ENCODE results near the gene TNFSF13. TPM values are rescaled to one million over a fixed set of nuclear protein-coding genes. Genes with fewer than 3 reads are reported as not detected.
A peak's percentile ranks its signal among the peaks of the same experiment; 100 is the strongest.

The TNFSF13 gene
- total RNA-seq, 1 donor from 2014 or later = 5.2 TPM

DNA sequence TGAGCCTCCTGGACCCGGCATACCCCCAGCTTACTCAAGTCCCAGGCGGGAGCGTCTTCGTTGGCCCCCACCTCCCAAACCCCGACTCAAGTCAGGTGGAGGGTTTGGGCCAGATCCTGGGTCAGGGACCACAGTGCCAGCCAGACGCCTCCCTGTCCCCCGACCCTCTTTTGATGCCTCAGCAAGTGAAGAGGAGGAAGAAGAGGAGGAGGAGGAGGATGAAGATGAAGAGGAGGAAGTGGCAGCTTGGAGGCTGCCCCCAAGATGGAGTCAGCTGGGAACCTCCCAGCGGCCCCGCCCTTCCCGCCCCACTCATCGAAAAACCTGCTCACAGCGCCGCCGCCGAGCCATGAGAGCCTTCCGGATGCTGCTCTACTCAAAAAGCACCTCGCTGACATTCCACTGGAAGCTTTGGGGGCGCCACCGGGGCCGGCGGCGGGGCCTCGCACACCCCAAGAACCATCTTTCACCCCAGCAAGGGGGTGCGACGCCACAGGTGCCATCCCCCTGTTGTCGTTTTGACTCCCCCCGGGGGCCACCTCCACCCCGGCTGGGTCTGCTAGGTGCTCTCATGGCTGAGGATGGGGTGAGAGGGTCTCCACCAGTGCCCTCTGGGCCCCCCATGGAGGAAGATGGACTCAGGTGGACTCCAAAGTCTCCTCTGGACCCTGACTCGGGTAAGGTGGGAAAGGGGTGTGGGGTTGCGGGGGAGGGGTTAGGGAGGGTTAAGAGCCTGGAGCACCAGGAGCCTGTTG is 4.7 kb downstream of the TNFSF13 start:
- TF ChIP-seq, protein P1, sequence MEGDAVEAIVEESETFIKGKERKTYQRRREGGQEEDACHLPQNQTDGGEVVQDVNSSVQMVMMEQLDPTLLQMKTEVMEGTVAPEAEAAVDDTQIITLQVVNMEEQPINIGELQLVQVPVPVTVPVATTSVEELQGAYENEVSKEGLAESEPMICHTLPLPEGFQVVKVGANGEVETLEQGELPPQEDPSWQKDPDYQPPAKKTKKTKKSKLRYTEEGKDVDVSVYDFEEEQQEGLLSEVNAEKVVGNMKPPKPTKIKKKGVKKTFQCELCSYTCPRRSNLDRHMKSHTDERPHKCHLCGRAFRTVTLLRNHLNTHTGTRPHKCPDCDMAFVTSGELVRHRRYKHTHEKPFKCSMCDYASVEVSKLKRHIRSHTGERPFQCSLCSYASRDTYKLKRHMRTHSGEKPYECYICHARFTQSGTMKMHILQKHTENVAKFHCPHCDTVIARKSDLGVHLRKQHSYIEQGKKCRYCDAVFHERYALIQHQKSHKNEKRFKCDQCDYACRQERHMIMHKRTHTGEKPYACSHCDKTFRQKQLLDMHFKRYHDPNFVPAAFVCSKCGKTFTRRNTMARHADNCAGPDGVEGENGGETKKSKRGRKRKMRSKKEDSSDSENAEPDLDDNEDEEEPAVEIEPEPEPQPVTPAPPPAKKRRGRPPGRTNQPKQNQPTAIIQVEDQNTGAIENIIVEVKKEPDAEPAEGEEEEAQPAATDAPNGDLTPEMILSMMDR (IDR thresholded peaks at IDR 0.05; ENCODE audit: unreplicated experiment) = no peak
- Mint-ChIP-seq H3K4me3 (peak overlapping the region; percentile 93), H3K9me3 (no peaks in the 10 kb centered on the region), H3K27ac (no peak overlapping the region), H3K36me3 (peaks cover 13% of the 10 kb centered on the region), H3K27me3 (ENCODE audit: low read depth) (no peaks in the 10 kb centered on the region), H3K4me1 (peaks cover 40% of the 10 kb centered on the region)
- DNase-seq (ENCODE audit: low spot score in 2 of 2, unreplicated experiment in 2 of 2) = no peak

DNA sequence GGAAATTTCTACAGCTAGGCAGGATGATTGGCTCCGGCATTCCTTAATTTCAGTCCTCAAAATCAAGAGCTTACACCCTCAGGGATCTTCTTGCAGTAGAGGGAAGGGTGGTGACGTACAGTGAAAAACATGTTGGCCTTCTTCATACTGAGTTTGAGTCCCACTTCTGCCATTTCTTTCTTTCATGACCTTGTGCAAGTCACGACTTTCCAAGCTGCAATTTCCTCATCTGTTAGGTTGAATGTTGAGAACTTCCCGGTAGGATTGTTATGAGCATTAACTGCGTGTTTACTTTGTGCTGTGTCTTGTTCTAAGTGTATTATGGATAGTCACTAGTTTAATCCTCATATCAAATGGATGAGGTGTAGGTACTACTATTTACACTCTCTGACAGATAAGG is 11.0 kb downstream of the TNFSF13 start:
- peaks cover 25% of the 10 kb centered on the region for H3K36me3 Mint-ChIP-seq
- H3K4me1 Mint-ChIP-seq = peaks cover 15% of the 10 kb centered on the region
- no peak overlapping the region for H3K27ac Mint-ChIP-seq
- no peaks in the 10 kb centered on the region for H3K27me3 Mint-ChIP-seq (ENCODE audit: low read depth)
- DNase-seq (ENCODE audit: low spot score in 2 of 2, unreplicated experiment in 2 of 2) = no peak
- no peak overlapping the region for H3K4me3 Mint-ChIP-seq
- TF ChIP-seq, protein P1 (IDR thresholded peaks at IDR 0.05; ENCODE audit: unreplicated experiment) = no peak
- H3K9me3 Mint-ChIP-seq = no peaks in the 10 kb centered on the region

DNA sequence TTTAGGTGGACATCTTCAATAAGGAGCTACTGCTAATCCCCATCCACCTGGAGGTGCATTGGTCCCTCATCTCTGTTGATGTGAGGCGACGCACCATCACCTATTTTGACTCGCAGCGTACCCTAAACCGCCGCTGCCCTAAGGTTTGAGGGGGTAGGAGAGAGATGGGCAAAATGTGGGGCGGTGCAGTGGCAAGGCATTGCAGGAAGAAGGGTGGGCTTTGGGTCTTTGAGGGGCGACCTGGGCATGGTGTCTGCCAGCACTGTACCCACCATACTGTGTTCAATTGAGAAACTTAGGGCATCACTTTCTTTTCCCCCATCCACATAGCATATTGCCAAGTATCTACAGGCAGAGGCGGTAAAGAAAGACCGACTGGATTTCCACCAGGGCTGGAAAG is 11.8 kb downstream of the TNFSF13 start:
- Mint-ChIP-seq H3K36me3 (peaks cover 31% of the 10 kb centered on the region), H3K27me3 (ENCODE audit: low read depth) (no peaks in the 10 kb centered on the region), H3K4me1 (peaks cover 22% of the 10 kb centered on the region), H3K4me3 (no peak overlapping the region), H3K9me3 (no peaks in the 10 kb centered on the region), H3K27ac (no peak overlapping the region)
- no peak for DNase-seq (ENCODE audit: low spot score in 2 of 2, unreplicated experiment in 2 of 2)
- TF ChIP-seq, protein P1 (IDR thresholded peaks at IDR 0.05; ENCODE audit: unreplicated experiment) = no peak

DNA sequence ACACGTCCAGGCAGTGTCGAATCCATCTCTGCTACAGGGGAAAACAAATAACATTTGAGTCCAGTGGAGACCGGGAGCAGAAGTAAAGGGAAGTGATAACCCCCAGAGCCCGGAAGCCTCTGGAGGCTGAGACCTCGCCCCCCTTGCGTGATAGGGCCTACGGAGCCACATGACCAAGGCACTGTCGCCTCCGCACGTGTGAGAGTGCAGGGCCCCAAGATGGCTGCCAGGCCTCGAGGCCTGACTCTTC is 13.7 kb downstream of the TNFSF13 start:
- TF ChIP-seq, protein P1 (IDR thresholded peaks at IDR 0.05; ENCODE audit: unreplicated experiment) = no peak
- H3K4me3 Mint-ChIP-seq = peak overlapping the region; percentile 98
- peaks cover 45% of the 10 kb centered on the region for H3K36me3 Mint-ChIP-seq
- H3K27me3 Mint-ChIP-seq (ENCODE audit: low read depth) = no peaks in the 10 kb centered on the region
- DNase-seq (ENCODE audit: low spot score in 2 of 2, unreplicated experiment in 2 of 2) = peak in 1 of 2 experiments; percentile 98
- peaks cover 24% of the 10 kb centered on the region for H3K4me1 Mint-ChIP-seq
- no peaks in the 10 kb centered on the region for H3K9me3 Mint-ChIP-seq
- H3K27ac Mint-ChIP-seq = peak overlapping the region; percentile 97

DNA sequence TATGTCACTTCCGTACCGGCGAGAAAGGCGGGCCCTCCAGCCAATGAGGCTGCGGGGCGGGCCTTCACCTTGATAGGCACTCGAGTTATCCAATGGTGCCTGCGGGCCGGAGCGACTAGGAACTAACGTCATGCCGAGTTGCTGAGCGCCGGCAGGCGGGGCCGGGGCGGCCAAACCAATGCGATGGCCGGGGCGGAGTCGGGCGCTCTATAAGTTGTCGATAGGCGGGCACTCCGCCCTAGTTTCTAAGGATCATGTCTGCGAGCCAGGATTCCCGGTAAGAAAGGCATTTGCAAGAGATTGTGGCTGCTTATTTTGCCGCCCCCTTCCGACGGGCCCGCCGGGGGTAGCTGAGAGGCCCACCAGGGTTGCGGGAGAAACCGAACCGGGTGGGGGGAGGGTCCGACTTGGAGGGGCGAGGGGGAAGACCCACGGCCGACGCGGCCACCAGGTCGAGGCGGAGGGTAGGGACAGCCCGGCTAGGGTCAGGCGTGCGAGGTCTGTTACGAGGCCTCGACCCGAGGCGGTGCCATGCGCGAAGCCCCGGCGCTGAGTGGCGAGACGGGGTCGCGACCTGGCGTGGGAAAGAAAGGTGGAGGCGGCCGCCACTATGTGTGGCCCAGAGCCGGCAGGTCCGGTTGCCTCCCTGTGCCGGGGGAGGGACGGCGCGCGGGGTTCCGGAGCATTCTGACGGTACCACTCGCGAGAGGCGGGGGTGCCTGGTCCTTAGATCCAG is 14.2 kb downstream of the TNFSF13 start:
- H3K27me3 Mint-ChIP-seq (ENCODE audit: low read depth) = no peaks in the 10 kb centered on the region
- H3K4me3 Mint-ChIP-seq = peak overlapping the region; percentile 98
- H3K9me3 Mint-ChIP-seq = no peaks in the 10 kb centered on the region
- peaks cover 24% of the 10 kb centered on the region for H3K4me1 Mint-ChIP-seq
- peak overlapping the region; percentile 97 for H3K27ac Mint-ChIP-seq
- peak in 1 of 2 experiments; percentile 100 for DNase-seq (ENCODE audit: low spot score in 2 of 2, unreplicated experiment in 2 of 2)
- TF ChIP-seq, protein P1 (IDR thresholded peaks at IDR 0.05; ENCODE audit: unreplicated experiment) = no peak
- H3K36me3 Mint-ChIP-seq = peaks cover 46% of the 10 kb centered on the region
